H1 (cell line): ENCODE results near the gene NEO1. TPM values are rescaled to one million over a fixed set of nuclear protein-coding genes. Genes with fewer than 3 reads are reported as not detected.

ENCODE experiments used
- BCL11A ChIP-seq, 2 experiments: IDR thresholded peaks; one replicate each; pipeline ENCODE4 v1.6.1; 2011; ENCODE audit warnings: low read depth in 2 of 2, low read length in 2 of 2, mild to moderate bottlenecking in 2 of 2
- CBX5 ChIP-seq: fragments of 300-800, 300-1000 bp; sonication (generic); IDR thresholded peaks from 2 replicates; pipeline ENCODE4 v1.7.1; 2016; ENCODE audit warnings: antibody characterized with exemption, low read length, low read depth
- CHD7 ChIP-seq: fragments of 300-600 bp; sonication (generic); IDR thresholded peaks from 2 replicates; pipeline ENCODE4 v1.7.1; 2012; ENCODE audit warnings: low read length, moderate library complexity, mild to moderate bottlenecking, inconsistent platforms; ENCODE audit not compliant: insufficient replicate concordance
- EGR1 ChIP-seq: IDR thresholded peaks from 2 replicates; pipeline ENCODE4 v1.6.1; 2011; ENCODE audit warnings: low read depth, low read length, borderline replicate concordance
- EP300 ChIP-seq, 2 experiments: IDR thresholded peaks; 1 replicate in 1 of 2; 2 replicates in 1 of 2; pipeline ENCODE4 v1.6.1; 2011 to 2012; ENCODE audit warnings: low read depth in 2 of 2, low read length in 2 of 2, mild to moderate bottlenecking in 2 of 2, borderline replicate concordance in 1 of 2, inconsistent platforms in 1 of 2, moderate library complexity in 1 of 2
- ZNF274 ChIP-seq: IDR thresholded peaks from 2 replicates; pipeline ENCODE4 v1.7.0; 2012; ENCODE audit warnings: low read length, borderline replicate concordance; ENCODE audit errors: extremely low read depth
- polyA plus RNA-seq, 7 experiments: library from polyadenylated mRNA; depleted of rRNA in 3 of 7; stranded (reverse) in 5 of 7; unstranded in 2 of 7; fragments of >200 nt in 5 of 7; fragments of 200-250 nt in 2 of 7; gene quantifications; 1 replicate in 5 of 7; 2 replicates in 1 of 7; 4 replicates in 1 of 7; pipeline versions ENCODE4 v1.2.1 to v1.2.3, GENCODE V29; 2011 to 2013; ENCODE audit warnings: missing spikeins in 2 of 7, mixed read lengths in 2 of 7
- total RNA-seq: library from RNA; stranded (reverse); fragmentation: NEBNext Ultra II Directional; extraction: Animal tissue kit (Norgen Biotek cat#: 25700); gene quantifications from 2 replicates; pipeline ENCODE4 v1.2.1, GENCODE V29; 2021

NEO1 gene
- total and polyA plus RNA-seq, 2 of the 8 experiments (the other 6 are each of a cell fraction or from before 2014, with no cell fraction given), result 36.0 to 51.0 TPM

DNA sequence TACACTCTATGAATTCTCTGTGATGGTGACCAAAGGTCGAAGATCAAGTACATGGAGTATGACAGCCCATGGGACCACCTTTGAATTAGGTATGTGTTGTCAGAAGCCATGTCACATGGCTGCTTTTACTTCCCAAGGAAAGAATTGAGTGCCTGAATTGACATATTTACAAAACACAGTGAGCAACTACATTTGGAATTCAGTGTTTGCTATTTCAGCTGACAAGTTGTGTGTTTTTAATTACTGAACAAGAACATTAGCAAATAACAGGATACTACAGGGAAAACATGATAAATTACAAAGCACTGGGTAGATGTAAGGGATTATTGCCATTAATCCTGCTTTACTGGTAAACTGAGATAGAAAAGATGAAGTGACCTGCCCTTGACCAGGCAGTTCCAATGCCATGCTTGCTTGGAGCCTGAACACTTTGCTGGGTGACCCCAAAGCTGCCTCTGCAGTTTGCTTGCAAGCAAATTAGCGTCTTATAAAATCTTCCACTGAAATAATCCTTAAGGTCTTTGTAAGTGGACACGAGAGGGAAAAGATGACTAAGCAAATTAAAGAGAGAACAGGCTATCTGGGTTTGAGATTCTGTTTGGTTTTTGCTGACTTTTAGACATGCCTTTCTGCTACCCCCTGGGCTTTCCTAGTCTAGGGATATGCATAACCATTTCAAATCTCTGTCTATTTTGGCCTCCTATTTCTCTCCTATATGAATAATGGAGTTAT, 218.3 kb downstream of the NEO1 start (continued):
- TF ChIP-seq CHD7 (no peak), EGR1 (no peak), EP300 (IDR thresholded peaks at IDR 0.05; ENCODE audit: borderline replicate concordance in 1 of 2, low read depth in 2 of 2, low read length in 2 of 2) (no peak), ZNF274 (no peak), BCL11A (IDR thresholded peaks at IDR 0.05; ENCODE audit: low read depth in 2 of 2, low read length in 2 of 2) (no peak), CBX5 (no peak)
